Spleen (tissue), 13 donors: ENCODE measurements around the gene BASP1. TPM values are rescaled to one million over a fixed set of nuclear protein-coding genes. Genes with fewer than 3 reads are reported as not detected.

ENCODE experiments used
- DNase-seq: peaks from one replicate; pipeline ENCODE4 v3.0.0-alpha.2; 2020
- H3K27ac ChIP-seq, 8 donors: fragments of 200-600 bp; sonication (generic) in 7 of 8; 1 replicate in 4 of 8; 2 replicates in 4 of 8; pipeline versions ENCODE4 v1.5.0 to v1.8.0; 2016 to 2021; ENCODE audit warnings: inconsistent platforms in 4 of 8, mild to moderate bottlenecking in 4 of 8, moderate library complexity in 1 of 8
- H3K27me3 ChIP-seq, 7 donors: fragments of 200-600 bp; sonication (generic) in 6 of 7; replicated peaks in 1 of 7; 1 replicate in 4 of 7; 2 replicates in 3 of 7; pipeline versions ENCODE4 v1.5.0 to v1.8.0; 2016 to 2021; ENCODE audit warnings: inconsistent platforms in 3 of 7, mild to moderate bottlenecking in 1 of 7
- H3K36me3 ChIP-seq, 6 donors: fragments of 200-600 bp; sonication (generic) in 5 of 6; 1 replicate in 4 of 6; 2 replicates in 2 of 6; pipeline versions ENCODE4 v1.5.0 to v1.8.0; 2016 to 2021; ENCODE audit warnings: inconsistent platforms in 2 of 6
- H3K4me1 ChIP-seq, 6 donors: fragments of 200-600 bp; sonication (generic) in 5 of 6; 1 replicate in 3 of 6; 2 replicates in 3 of 6; pipeline versions ENCODE4 v1.5.0 to v1.8.0; 2016 to 2021; ENCODE audit warnings: inconsistent platforms in 3 of 6
- H3K4me3 ChIP-seq, 8 donors: fragments of 200-600 bp; sonication (generic) in 7 of 8; 1 replicate in 4 of 8; 2 replicates in 4 of 8; pipeline versions ENCODE4 v1.5.0 to v1.8.0; 2016 to 2021; ENCODE audit warnings: inconsistent platforms in 4 of 8, mild to moderate bottlenecking in 4 of 8, moderate library complexity in 2 of 8
- H3K9me3 ChIP-seq, 8 donors: fragments of 200-600 bp; sonication (generic) in 7 of 8; 1 replicate in 4 of 8; 2 replicates in 4 of 8; pipeline versions ENCODE4 v1.5.0 to v1.8.0; 2016 to 2021; ENCODE audit warnings: inconsistent platforms in 4 of 8
- CTCF ChIP-seq, 11 experiments: fragments of 200-600 bp in 7 of 11; fragments of 450-650 bp in 4 of 11; sonication (generic) in 4 of 11; IDR thresholded peaks in 8 of 11; conservative IDR thresholded peaks in 3 of 11; 1 replicate in 7 of 11; 2 replicates in 4 of 11; pipeline versions ENCODE4 v1.4.0 to v1.8.0; 2016 to 2021; ENCODE audit warnings: antibody characterized with exemption in 11 of 11, inconsistent platforms in 4 of 11, mild to moderate bottlenecking in 1 of 11
- POLR2A ChIP-seq, 3 donors: fragments of 450-650 bp; IDR thresholded peaks; one replicate each; pipeline ENCODE4 v1.5.1; 2017; ENCODE audit warnings: antibody characterized with exemption in 3 of 3, mild to moderate bottlenecking in 1 of 3
- POLR2AphosphoS5 ChIP-seq, 3 donors: sonication (generic); formaldehyde crosslinking; IDR thresholded peaks; one replicate each; pipeline ENCODE4 v1.5.1; 2017; ENCODE audit warnings: antibody characterized with exemption in 3 of 3
- WGBS, 5 donors: extraction: QIAGEN DNeasy Blood & Tissue Kit in 3 of 5; methylation state at CpG; one replicate each; pipeline versions ENCODE4 v1.1.5 to v1.1.7; 2013 to 2018; 5-methylcytosine and 5-hydroxymethylcytosine counted together
- intact Hi-C: fragments of 100-400 bp; cut with DNase I; formaldehyde crosslinking; loops from one replicate; pipeline ENCODE4 v1.15.0; 2023; ENCODE audit warnings: low total_unique reads
- long read RNA-seq, 2 donors: transcript quantifications; one replicate each; lab custom pipeline, GENCODE V29; 2026
- polyA plus RNA-seq, 3 donors: library from polyadenylated mRNA; stranded (reverse); fragments of 200-250 nt; gene quantifications; one replicate each; pipeline ENCODE4 v1.2.1, GENCODE V29; 2013
- total RNA-seq, 7 donors: library from RNA; depleted of rRNA in 3 of 7; stranded (reverse); fragments of >200 nt in 3 of 7; fragmentation: NEBNext Ultra II Directional in 4 of 7; extraction: Animal tissue kit (Norgen Biotek cat#: 25700) in 4 of 7; gene quantifications; one replicate each; pipeline versions ENCODE4 v1.1.0 to v1.2.1, GENCODE V29; 2016 to 2021
- donor health status: healthy with polysubstance abuse.
- donor health status: DM: no; HTN: no; CAD: no; lungs with moderate emphysema.
- donor health status: DM: no; HTN: no; CAD: no.
- donor health status: Bipolar disorder and iron deficiency.
- donor health status: healthy.
- donor health status: DM: no; HTN: no; CAD: no.
- donor health status: DM: yes; HTN: yes; CAD: no.

The BASP1 gene
- 100 to 1,000 TPM in 5 of 7 donors, 10 to 100 TPM in 2; 81.8 to 168 (median 114) TPM for total RNA-seq
- polyA plus RNA-seq: 10 to 100 TPM; 44.5 to 64.9 (median 51.1) TPM
- long read RNA-seq, donor 1, transcript BASP1-201 (2 exons, 1,878 nt): major isoform, 23 of 23 reads
- long read RNA-seq, donor 1, partial matches to known transcripts: 0 of 23 reads
- long read RNA-seq, donor 1, other reads (novel, unspliced or antisense): 0 of 23 reads
- long read RNA-seq, donor 2, transcript BASP1-201 (2 exons, 1,878 nt): major isoform, 24 of 24 reads
- long read RNA-seq, donor 2, partial matches to known transcripts: 0 of 24 reads
- long read RNA-seq, donor 2, other reads (novel, unspliced or antisense): 0 of 24 reads

GRCh38 chr5:17217493-17218352 is at the start of gene BASP1:
BASP1 (plus strand) TSS chr5:17217631; CDS start chr5:17275217, 57,586 bp downstream.
- Histone ChIP-seq H3K9me3 (no peaks in the 10 kb centered on the region), H3K27ac (peak within 1 kb of the TSS; percentile 40 to 96 (median 88)), H3K36me3 (no peaks in the 10 kb centered on the region), H3K27me3 (peaks cover 0 to 46% (median 18%) of the 10 kb centered on the region in 7 donors), H3K4me1 (peaks cover 2 to 86% (median 40%) of the 10 kb centered on the region in 6 donors), H3K4me3 (peak within 1 kb of the TSS; percentile 40 to 87 (median 55))
- intact Hi-C loops: loop anchor here (10.0 kb wide), 1 partner anchor 1097 kb away; no protein-coding TSS in a partner anchor
- 1 to 5% (median 1%) methylated on average over 35 to 88 of the region's 89 CpGs for WGBS, 5 donors
- DNase-seq: peak; percentile 97
- TF ChIP-seq POLR2AphosphoS5 (IDR thresholded peaks at IDR 0.05): peak; percentile 90 to 92 (median 91)
- TF ChIP-seq POLR2A (IDR thresholded peaks at IDR 0.05): peak in 1 of 3 donors; percentile 74
- no peak for TF ChIP-seq CTCF (IDR thresholded peaks at IDR 0.05 in 8 of 11, conservative IDR thresholded peaks at IDR 0.05 in 3 of 11)

GRCh38 chr5:17169507-17169906 is 47.9 kb upstream of the BASP1 start:
- no peaks in the 10 kb centered on the region for H3K27me3 ChIP-seq
- 33 to 52% (median 38%) methylated on average over 2 of the region's 2 CpGs for WGBS, 5 donors
- no peaks in the 10 kb centered on the region for H3K36me3 ChIP-seq
- peak overlapping the region in 6 of 8 donors; percentile 22 to 63 (median 47) for H3K27ac ChIP-seq
- no peak for DNase-seq
- intact Hi-C loops: no loop called here
- H3K4me1 ChIP-seq: peaks cover 0 to 21% (median 0%) of the 10 kb centered on the region in 6 donors
- no peaks in the 10 kb centered on the region for H3K9me3 ChIP-seq
- TF ChIP-seq POLR2A (IDR thresholded peaks at IDR 0.05) (no peak), CTCF (IDR thresholded peaks at IDR 0.05 in 8 of 11, conservative IDR thresholded peaks at IDR 0.05 in 3 of 11) (no peak), POLR2AphosphoS5 (IDR thresholded peaks at IDR 0.05) (no peak)
- H3K4me3 ChIP-seq: no peak overlapping the region

- no peak for DNase-seq
- H3K36me3 ChIP-seq: no peaks in the 10 kb centered on the region
- no peaks in the 10 kb centered on the region for H3K9me3 ChIP-seq
- no peak overlapping the region for H3K4me3 ChIP-seq
- no peak overlapping the region for H3K27ac ChIP-seq
- WGBS, 5 donors: 72 to 76% (median 75%) methylated on average over 3 of the region's 3 CpGs
- H3K27me3 ChIP-seq: no peaks in the 10 kb centered on the region
- intact Hi-C loops: no loop called here
- peaks cover 0 to 21% (median 0%) of the 10 kb centered on the region in 6 donors for H3K4me1 ChIP-seq
- no peak for TF ChIP-seq POLR2A (IDR thresholded peaks at IDR 0.05)
- no peak for TF ChIP-seq POLR2AphosphoS5 (IDR thresholded peaks at IDR 0.05)
- no peak for TF ChIP-seq CTCF (IDR thresholded peaks at IDR 0.05 in 8 of 11, conservative IDR thresholded peaks at IDR 0.05 in 3 of 11)
These were observed 44.6 kb upstream of the BASP1 start for GRCh38 chr5:17172791-17173190.
